GM21367 (cell line): ENCODE results near the gene AFDN.
"Not testable (repeated sequence)": the region's sequence is repeated elsewhere in the genome, so short reads cannot be mapped to it uniquely, and the experiment has no call there.

Experiments
- ATAC-seq: cut with Tn5 transposase; IDR thresholded peaks from one replicate; pipeline ENCODE4 v1.9.1; 2021; ENCODE audit not compliant: unreplicated experiment

Gene AFDN

GRCh38 chr6:167993831-167994230 is 167.1 kb downstream of the AFDN start:
- ATAC-seq, result no peak

- ATAC-seq, result no peak
These were observed 168.6 kb downstream of the AFDN start for GRCh38 chr6:167995302-167995701.

GRCh38 chr6:167995731-167996151 is 169.0 kb downstream of the AFDN start:
- no peak for ATAC-seq

- ATAC-seq, result no peak
These were observed 169.9 kb downstream of the AFDN start for GRCh38 chr6:167996424-167997199.

GRCh38 chr6:167997642-167998041 is 170.9 kb downstream of the AFDN start, which contains the start of gene KIF25:
TSS of gene KIF25 (plus strand) at chr6:167997671. CDS start at chr6:168029586, 31,915 bp downstream.
- no peak for ATAC-seq

GRCh38 chr6:167998215-167998614 is 171.5 kb downstream of the AFDN start:
- no peak for ATAC-seq

- no peak for ATAC-seq
These were observed 173.7 kb downstream of the AFDN start for GRCh38 chr6:168000198-168001028.

GRCh38 chr6:168001029-168001332 is 174.3 kb downstream of the AFDN start:
- ATAC-seq, result no peak

- ATAC-seq, result not testable (repeated sequence)
These were observed 174.8 kb downstream of the AFDN start for GRCh38 chr6:168001514-168001913.

- ATAC-seq, result no peak
These were observed 176.1 kb downstream of the AFDN start for GRCh38 chr6:168002804-168003203.

- ATAC-seq, result no peak
These were observed 177.3 kb downstream of the AFDN start for GRCh38 chr6:168004023-168004422.

- no peak for ATAC-seq
These were observed 178.2 kb downstream of the AFDN start for GRCh38 chr6:168004945-168005344.

GRCh38 chr6:168005796-168006195 is 179.1 kb downstream of the AFDN start:
- ATAC-seq, result no peak

GRCh38 chr6:168007592-168008338 is 181.1 kb downstream of the AFDN start:
- ATAC-seq, result no peak

GRCh38 chr6:168009331-168009730 is 182.6 kb downstream of the AFDN start:
- no peak for ATAC-seq

GRCh38 chr6:168011291-168011690 is 184.6 kb downstream of the AFDN start:
- no peak for ATAC-seq

- ATAC-seq, result no peak
These were observed 185.9 kb downstream of the AFDN start for GRCh38 chr6:168012431-168013249.

GRCh38 chr6:168013250-168013915 is 186.7 kb downstream of the AFDN start:
- no peak for ATAC-seq

- ATAC-seq, result no peak
These were observed 187.7 kb downstream of the AFDN start for GRCh38 chr6:168014428-168014827.

- no peak for ATAC-seq
These were observed 188.3 kb downstream of the AFDN start for GRCh38 chr6:168015009-168015408.
